ENCODE data around the gene PXK.

PXK gene

DNA sequence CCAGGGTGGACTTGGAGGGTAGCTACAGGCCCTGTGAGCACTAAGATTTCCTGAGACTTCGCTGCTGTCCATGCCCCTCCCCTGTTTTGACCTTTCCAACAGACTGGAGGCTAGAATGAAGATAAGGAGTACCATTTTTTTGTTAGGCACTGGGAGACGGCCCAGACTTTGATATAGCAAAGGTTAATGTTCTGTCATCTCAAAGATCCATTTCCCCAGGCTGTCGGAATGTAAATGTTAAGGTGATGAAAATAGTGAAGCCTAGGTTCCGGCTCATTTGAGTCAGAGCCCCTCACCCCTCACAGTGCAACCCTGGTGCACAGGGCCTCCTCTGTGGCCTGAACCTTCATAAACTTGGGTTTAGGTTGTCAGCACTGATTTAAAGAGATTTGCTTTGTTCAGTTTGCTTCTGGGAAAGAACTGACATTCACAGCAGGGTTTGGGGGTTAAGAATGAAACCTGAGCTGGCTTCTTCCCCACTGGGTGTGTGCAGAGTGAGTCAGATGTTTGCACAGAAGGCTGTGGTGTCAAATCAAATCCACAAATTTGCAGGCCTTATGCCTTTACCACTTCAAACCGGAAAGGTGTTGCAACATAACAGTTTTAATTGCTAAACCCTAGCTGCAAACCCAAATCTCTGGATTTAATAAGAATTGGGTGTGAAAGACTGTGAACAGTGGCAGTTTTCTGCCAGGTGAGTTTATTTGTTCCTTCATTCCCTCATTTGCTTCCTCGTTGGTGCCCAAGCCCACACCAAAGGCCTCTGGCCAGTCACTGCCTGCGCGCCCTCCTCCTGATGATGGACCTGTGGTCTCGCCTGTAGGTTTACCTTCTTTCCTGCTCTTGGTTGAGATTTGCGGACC lies 138.6 kb downstream of the PXK start (continued):
- TF ChIP-seq, protein P1, sequence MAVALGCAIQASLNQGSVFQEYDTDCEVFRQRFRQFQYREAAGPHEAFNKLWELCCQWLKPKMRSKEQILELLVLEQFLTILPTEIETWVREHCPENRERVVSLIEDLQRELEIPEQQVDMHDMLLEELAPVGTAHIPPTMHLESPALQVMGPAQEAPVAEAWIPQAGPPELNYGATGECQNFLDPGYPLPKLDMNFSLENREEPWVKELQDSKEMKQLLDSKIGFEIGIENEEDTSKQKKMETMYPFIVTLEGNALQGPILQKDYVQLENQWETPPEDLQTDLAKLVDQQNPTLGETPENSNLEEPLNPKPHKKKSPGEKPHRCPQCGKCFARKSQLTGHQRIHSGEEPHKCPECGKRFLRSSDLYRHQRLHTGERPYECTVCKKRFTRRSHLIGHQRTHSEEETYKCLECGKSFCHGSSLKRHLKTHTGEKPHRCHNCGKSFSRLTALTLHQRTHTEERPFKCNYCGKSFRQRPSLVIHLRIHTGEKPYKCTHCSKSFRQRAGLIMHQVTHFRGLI (tag by site-specific recombination; IDR thresholded peaks at IDR 0.05): peak; percentile 54; the same call in 1 of the 2 replicates
- TF ChIP-seq MYNN (tag by site-specific recombination; IDR thresholded peaks at IDR 0.05; ENCODE audit: borderline replicate concordance) (no peak), ZFP69B (tag by site-specific recombination; IDR thresholded peaks at IDR 0.05) (peak; percentile 83)

DNA sequence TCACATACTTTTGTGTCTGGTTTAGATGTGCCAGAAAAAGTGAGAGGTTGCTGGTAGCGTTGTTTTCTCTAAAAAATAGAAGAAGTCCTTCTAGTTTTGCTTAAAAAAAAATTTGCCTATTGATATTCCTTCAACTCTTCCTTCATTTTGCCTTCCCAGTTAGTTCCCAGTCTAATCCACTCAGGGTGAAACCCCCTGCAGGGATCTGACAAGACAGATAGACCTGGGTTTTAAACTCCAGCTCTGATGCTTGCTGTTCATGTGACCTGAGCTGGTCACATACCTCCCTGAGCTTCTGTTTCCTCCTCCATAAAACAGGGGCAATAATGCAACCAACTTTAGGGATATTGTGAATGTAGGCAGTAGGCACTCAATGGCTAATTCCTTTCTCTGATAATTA lies 140.6 kb downstream of the PXK start:
- no peak overlapping the region for H3K27ac ChIP-seq (ENCODE audit: extremely low read depth, low read depth, low read length)
- H3K9me3 ChIP-seq (ENCODE audit: control insufficient read depth, insufficient read depth, low read depth, low read length): no peaks in the 10 kb centered on the region
- TF ChIP-seq SP2 (tag by site-specific recombination; IDR thresholded peaks at IDR 0.05): no peak
- TF ChIP-seq GLIS1 (tag by site-specific recombination; IDR thresholded peaks at IDR 0.05): peak; percentile 59
- H3K4me1 ChIP-seq (ENCODE audit: control insufficient read depth, insufficient read depth, low read length): peaks cover 14% of the 10 kb centered on the region
- H3K36me3 ChIP-seq (ENCODE audit: control insufficient read depth in 2 of 2, insufficient read depth in 1 of 2, low read length in 2 of 2): no peaks in the 10 kb centered on the region
- H3K4me3 ChIP-seq (ENCODE audit: low read depth, low read length): no peak overlapping the region
- ChIA-PET POLR2A (no interaction called here), CTCF (interaction anchor here (0.7 to 1.4 kb wide), 3 partner anchors 9 to 162 kb away, joined by 3 to 5 read pairs (median 3); no protein-coding TSS in a partner anchor)

- H3K36me3 ChIP-seq (ENCODE audit: control insufficient read depth in 2 of 2, insufficient read depth in 1 of 2, low read length in 2 of 2): no peaks in the 10 kb centered on the region
- ChIA-PET CTCF (interaction anchor here (1.1 to 1.4 kb wide), 2 partner anchors 11 to 17 kb away, joined by 3 to 4 read pairs; no protein-coding TSS in a partner anchor), POLR2A (no interaction called here)
- no peak overlapping the region for H3K27ac ChIP-seq (ENCODE audit: extremely low read depth, low read depth, low read length)
- peaks cover 14% of the 10 kb centered on the region for H3K4me1 ChIP-seq (ENCODE audit: control insufficient read depth, insufficient read depth, low read length)
- H3K9me3 ChIP-seq (ENCODE audit: control insufficient read depth, insufficient read depth, low read depth, low read length): no peaks in the 10 kb centered on the region
- H3K4me3 ChIP-seq (ENCODE audit: low read depth, low read length): no peak overlapping the region
- TF ChIP-seq SCRT1 (tag by site-specific recombination; IDR thresholded peaks at IDR 0.05; ENCODE audit: borderline replicate concordance) (no peak), ZFHX2 (tag by site-specific recombination; conservative IDR thresholded peaks at IDR 0.05) (peak; percentile 43; the same call in 1 of the 2 replicates), ZNF350 (tag by site-specific recombination; IDR thresholded peaks at IDR 0.05) (no peak), ZNF266 (tag by site-specific recombination; IDR thresholded peaks at IDR 0.05; ENCODE audit: low read depth) (no peak)
These were observed 141.7 kb downstream of the PXK start for GRCh38 chr3:58474348-58474911.

DNA sequence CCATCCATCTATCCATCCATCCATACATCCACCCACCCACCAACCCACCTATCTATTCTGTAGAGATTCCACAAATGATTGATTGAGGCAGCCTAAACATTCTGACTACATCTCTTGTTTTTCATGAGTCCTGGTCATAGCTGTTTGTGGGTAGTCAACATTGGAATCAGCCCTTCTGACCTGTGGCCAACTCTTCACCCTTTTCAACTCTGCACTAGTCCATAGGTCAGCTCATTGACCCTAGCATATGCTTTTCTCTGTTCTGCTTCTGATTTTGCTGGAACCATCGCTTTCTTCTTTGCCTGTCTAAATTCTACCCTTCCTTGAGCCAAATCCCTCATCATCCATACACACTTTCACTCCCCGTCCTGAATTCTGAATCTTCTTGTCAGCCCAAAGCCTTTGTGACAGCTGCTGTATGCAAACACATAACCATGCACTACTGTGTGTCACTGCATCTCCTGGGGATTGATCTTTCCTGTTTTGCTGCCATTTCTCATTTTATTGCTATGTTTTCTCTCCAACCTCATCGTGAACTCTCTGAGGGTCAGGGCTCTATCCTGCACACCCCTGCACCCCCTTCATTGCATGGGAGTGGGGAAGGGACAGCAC lies 142.4 kb downstream of the PXK start:
- Histone ChIP-seq H3K4me3 (ENCODE audit: low read depth, low read length) (no peak overlapping the region), H3K27ac (ENCODE audit: extremely low read depth, low read depth, low read length) (no peak overlapping the region), H3K9me3 (ENCODE audit: control insufficient read depth, insufficient read depth, low read depth, low read length) (no peaks in the 10 kb centered on the region), H3K4me1 (ENCODE audit: control insufficient read depth, insufficient read depth, low read length) (peaks cover 14% of the 10 kb centered on the region), H3K36me3 (ENCODE audit: control insufficient read depth in 2 of 2, insufficient read depth in 1 of 2, low read length in 2 of 2) (no peaks in the 10 kb centered on the region)
- TF ChIP-seq ZNF114 (tag by site-specific recombination; IDR thresholded peaks at IDR 0.05): no peak
- 0 out of 2 replicates have a peak, but pooled peaks have one; percentile 30 for TF ChIP-seq ZNF366 (tag by site-specific recombination; conservative IDR thresholded peaks at IDR 0.05)
- POLR2A ChIA-PET: no interaction called here
- CTCF ChIA-PET: interaction anchor here (1.1 kb wide), 1 partner anchor 11 kb away, joined by 4 read pairs; no protein-coding TSS in a partner anchor

Measured in HEK293 (cell line).